Measurements from ENCODE around the gene ARHGAP45. TPM values are rescaled to one million over a fixed set of nuclear protein-coding genes. Genes with fewer than 3 reads are reported as not detected.

ARHGAP45 gene
- total and polyA plus RNA-seq, 9 of the 15 experiments (the other 6 are each of a cell fraction or from before 2014, with no cell fraction given): 0.08 to 22.1 (median 4.2) TPM

- TF ChIP-seq PCBP2 (IDR thresholded peaks at IDR 0.05; ENCODE audit: low read depth, low read length, poor library complexity, severe bottlenecking) (no peak), PRDM10 (IDR thresholded peaks at IDR 0.05; ENCODE audit: partially characterized antibody) (no peak), HNRNPL (IDR thresholded peaks at IDR 0.05; ENCODE audit: low read depth, low read length) (no peak), PML (IDR thresholded peaks at IDR 0.05; ENCODE audit: low read length) (no peak), ZNF655 (CRISPR knock-in tag; IDR thresholded peaks at IDR 0.05) (no peak), ESRRB (CRISPR knock-in tag; IDR thresholded peaks at IDR 0.05; ENCODE audit: borderline replicate concordance) (no peak), ZNF778 (CRISPR knock-in tag; IDR thresholded peaks at IDR 0.05) (no peak), ATF7 (IDR thresholded peaks at IDR 0.05) (no peak), ZNF316 (IDR thresholded peaks at IDR 0.05) (no peak)
These were observed 65.8 kb downstream of the ARHGAP45 start (continued) for GRCh38 chr19:1132552-1133383.
